ENCODE results near the gene STEAP3.

The STEAP3 gene

DNA sequence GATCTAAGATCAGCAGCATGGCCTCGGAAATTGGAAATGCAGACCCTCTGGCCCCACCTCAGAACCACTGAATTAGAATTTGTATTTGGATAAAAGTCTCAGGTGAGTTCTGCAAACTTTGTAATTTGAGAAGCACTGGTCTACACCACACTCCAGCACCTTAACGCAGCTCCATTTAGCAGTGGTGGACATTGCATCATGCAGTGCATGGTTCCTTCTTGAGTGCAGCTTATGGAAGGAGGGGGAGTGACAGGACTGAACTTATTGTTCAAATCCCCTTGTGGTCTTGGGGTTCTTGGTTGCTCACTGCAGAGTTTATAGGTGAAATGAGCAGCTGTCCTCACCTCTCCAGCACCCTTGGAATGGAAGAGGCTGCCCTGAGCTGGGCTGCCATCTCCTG, 17.4 kb upstream of the STEAP3 start:
- no peak overlapping the region for H3K4me3 ChIP-seq (ENCODE audit: control insufficient read depth, low read depth, low read length)
- DNase-seq (ENCODE audit: low read depth) = no peak
- TF ChIP-seq, protein P1, sequence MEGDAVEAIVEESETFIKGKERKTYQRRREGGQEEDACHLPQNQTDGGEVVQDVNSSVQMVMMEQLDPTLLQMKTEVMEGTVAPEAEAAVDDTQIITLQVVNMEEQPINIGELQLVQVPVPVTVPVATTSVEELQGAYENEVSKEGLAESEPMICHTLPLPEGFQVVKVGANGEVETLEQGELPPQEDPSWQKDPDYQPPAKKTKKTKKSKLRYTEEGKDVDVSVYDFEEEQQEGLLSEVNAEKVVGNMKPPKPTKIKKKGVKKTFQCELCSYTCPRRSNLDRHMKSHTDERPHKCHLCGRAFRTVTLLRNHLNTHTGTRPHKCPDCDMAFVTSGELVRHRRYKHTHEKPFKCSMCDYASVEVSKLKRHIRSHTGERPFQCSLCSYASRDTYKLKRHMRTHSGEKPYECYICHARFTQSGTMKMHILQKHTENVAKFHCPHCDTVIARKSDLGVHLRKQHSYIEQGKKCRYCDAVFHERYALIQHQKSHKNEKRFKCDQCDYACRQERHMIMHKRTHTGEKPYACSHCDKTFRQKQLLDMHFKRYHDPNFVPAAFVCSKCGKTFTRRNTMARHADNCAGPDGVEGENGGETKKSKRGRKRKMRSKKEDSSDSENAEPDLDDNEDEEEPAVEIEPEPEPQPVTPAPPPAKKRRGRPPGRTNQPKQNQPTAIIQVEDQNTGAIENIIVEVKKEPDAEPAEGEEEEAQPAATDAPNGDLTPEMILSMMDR (conservative IDR thresholded peaks at IDR 0.05; ENCODE audit: control insufficient read depth, insufficient read depth, low read depth, low read length) = no peak

DNA sequence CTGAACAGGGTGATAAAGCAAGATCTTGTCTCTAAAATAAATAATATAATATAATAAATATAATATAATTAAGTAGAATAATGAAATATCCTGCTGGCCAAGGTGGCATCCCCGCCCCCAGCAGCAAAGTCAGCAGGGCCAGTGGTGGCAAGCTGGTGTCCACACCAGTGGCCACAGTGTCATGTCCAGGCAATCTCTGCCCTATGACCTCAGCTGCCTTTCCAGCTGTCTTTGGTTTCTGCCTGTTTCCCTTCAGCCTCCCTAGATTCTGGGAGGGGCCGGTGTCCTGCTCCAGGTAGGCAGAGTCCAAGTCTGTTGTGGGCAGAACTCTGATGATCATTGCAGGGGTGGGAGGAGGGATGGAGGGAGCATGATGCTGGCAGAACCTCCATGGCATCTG, 16.2 kb upstream of the STEAP3 start:
- DNase-seq (ENCODE audit: low read depth) = no peak
- TF ChIP-seq, protein P1 (conservative IDR thresholded peaks at IDR 0.05; ENCODE audit: control insufficient read depth, insufficient read depth, low read depth, low read length) = no peak
- no peak overlapping the region for H3K4me3 ChIP-seq (ENCODE audit: control insufficient read depth, low read depth, low read length)

DNA sequence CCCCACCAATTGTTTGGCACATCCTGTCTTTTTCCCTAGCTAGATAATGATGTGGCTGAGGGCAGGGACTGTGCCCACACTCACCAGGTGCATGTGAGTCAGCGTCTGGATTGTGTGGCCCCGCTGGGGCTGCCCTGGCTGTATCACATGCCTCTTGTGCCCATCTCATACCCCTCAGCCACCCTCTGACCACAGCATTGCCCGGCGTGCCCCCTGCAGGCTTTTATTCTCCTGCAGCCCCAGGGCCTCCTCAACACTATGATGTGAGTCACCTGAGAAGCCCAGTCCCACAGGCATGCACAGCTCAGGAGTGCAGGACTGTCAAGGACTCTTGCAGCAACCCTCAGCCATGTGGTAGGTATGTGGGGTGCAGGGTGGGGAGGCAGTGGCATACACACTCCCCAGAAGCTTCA, 14.8 kb upstream of the STEAP3 start:
- TF ChIP-seq, protein P1 (conservative IDR thresholded peaks at IDR 0.05; ENCODE audit: control insufficient read depth, insufficient read depth, low read depth, low read length) = no peak
- DNase-seq (ENCODE audit: low read depth) = no peak
- H3K4me3 ChIP-seq (ENCODE audit: control insufficient read depth, low read depth, low read length) = no peak overlapping the region

DNA sequence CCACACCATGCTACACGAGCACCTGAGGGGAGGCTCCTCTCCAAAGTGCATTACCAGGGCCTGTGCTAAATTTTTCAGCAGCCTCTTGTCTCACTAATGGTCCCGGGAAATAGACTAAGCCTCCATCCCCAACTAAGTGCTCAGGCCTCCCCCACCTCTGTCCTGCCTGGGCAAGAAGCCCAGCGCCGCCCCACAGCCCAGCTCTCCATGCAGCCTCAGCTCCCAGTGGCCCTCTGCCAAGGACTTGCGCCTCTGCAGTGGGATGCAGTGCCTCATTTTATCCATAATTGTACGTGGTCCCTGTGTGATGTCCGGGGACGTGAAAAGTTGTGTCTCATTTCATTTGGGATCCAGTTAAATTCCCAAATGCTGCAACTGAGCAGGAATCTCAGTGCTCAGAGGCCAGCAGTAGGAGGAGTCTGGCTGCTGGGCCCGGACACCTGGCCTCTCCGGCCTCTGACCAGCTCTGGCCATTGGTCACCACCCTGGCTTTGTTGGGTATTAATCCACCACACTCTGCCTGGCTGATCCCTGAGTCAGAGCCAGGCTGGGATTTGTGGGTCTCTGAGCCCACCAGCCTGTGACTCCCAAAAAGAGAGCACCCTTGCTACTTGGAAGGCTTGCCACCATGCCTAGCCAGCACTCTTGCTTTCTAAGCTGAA, 11.4 kb upstream of the STEAP3 start:
- TF ChIP-seq, protein P1 (conservative IDR thresholded peaks at IDR 0.05; ENCODE audit: control insufficient read depth, insufficient read depth, low read depth, low read length) = no peak
- DNase-seq (ENCODE audit: low read depth) = peak; percentile 20
- no peak overlapping the region for H3K4me3 ChIP-seq (ENCODE audit: control insufficient read depth, low read depth, low read length)

DNA sequence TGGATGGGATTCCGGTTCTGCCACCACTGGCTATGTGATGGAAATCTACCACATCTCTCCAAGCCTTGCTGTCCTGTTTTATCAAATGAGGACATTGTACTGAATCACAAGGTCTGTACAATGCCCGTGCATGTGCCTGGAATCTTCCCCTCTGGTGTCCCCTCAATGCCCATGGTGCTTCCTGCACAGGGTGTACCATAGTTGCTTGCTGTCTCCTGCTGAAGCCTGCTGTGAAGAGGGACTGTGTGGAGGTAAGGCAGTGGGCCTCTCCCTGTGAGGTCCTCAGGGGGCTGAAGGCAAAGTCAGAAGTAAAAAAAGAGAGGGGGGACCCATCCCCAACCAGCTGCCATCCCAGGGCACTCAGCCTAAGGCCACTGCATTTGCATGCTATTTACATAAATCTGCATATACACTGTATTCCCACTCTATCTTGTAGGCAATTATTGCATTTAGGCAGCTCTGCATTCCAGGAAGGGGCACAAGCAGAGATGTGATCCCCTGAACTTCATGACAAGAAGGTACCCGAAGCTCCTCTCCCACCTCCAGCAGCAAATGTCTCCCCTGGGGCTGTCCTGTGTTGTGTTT, 9.1 kb upstream of the STEAP3 start:
- no peak overlapping the region for H3K4me3 ChIP-seq (ENCODE audit: control insufficient read depth, low read depth, low read length)
- DNase-seq (ENCODE audit: low read depth) = no peak
- TF ChIP-seq, protein P1 (conservative IDR thresholded peaks at IDR 0.05; ENCODE audit: control insufficient read depth, insufficient read depth, low read depth, low read length) = no peak

DNA sequence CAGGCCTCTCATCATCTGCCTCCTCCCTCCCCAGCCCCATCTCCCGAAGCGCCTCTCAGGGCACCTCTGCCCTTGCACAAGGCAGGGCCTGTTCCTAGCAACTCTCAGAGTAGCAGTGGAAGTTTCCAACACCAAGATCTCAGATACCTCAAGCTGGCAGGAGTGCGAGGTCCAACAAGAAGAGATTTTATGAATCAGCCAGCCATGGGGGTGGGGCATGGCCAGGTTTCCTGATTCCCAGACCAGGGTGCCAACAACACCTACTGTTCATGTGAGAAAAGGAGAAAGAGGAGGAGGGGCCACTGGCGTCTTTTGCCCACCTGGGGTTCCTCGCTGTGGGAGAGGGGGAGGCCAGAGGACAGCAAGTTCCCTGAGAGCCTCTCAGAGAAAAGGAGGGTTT, 6.6 kb upstream of the STEAP3 start:
- H3K4me3 ChIP-seq (ENCODE audit: control insufficient read depth, low read depth, low read length) = no peak overlapping the region
- no peak for DNase-seq (ENCODE audit: low read depth)
- TF ChIP-seq, protein P1 (conservative IDR thresholded peaks at IDR 0.05; ENCODE audit: control insufficient read depth, insufficient read depth, low read depth, low read length) = no peak
